Cardiac fibroblast (primary cell): Measurements from ENCODE around the gene GUCY2D.
A peak's percentile ranks its signal among the peaks of the same experiment; 100 is the strongest.

Experiments used
- DNase-seq, 2 donors: peaks; one replicate each; pipeline versions ENCODE4 v3.0.0 to v3.0.0-alpha.2; 2010; ENCODE audit warnings: low read depth in 2 of 2
- H3K4me3 ChIP-seq, 2 donors: replicated peaks in 1 of 2; 1 replicate in 1 of 2; 2 replicates in 1 of 2; pipeline ENCODE4 v1.5.1; 2011; ENCODE audit warnings: low read depth in 2 of 2, low read length in 2 of 2, mild to moderate bottlenecking in 2 of 2, moderate library complexity in 1 of 2
- TF ChIP-seq, protein P1 (sequence below): IDR thresholded peaks from one replicate; pipeline ENCODE4 v1.5.1; 2011; ENCODE audit warnings: low read depth, mild to moderate bottlenecking, low read length, inconsistent platforms

Gene GUCY2D

GRCh38 chr17:8012045-8012580 is 9.7 kb downstream of the GUCY2D start:
- TF ChIP-seq, protein P1, sequence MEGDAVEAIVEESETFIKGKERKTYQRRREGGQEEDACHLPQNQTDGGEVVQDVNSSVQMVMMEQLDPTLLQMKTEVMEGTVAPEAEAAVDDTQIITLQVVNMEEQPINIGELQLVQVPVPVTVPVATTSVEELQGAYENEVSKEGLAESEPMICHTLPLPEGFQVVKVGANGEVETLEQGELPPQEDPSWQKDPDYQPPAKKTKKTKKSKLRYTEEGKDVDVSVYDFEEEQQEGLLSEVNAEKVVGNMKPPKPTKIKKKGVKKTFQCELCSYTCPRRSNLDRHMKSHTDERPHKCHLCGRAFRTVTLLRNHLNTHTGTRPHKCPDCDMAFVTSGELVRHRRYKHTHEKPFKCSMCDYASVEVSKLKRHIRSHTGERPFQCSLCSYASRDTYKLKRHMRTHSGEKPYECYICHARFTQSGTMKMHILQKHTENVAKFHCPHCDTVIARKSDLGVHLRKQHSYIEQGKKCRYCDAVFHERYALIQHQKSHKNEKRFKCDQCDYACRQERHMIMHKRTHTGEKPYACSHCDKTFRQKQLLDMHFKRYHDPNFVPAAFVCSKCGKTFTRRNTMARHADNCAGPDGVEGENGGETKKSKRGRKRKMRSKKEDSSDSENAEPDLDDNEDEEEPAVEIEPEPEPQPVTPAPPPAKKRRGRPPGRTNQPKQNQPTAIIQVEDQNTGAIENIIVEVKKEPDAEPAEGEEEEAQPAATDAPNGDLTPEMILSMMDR, result no peak
- H3K4me3 ChIP-seq, result no peak overlapping the region
- no peak for DNase-seq

DNA sequence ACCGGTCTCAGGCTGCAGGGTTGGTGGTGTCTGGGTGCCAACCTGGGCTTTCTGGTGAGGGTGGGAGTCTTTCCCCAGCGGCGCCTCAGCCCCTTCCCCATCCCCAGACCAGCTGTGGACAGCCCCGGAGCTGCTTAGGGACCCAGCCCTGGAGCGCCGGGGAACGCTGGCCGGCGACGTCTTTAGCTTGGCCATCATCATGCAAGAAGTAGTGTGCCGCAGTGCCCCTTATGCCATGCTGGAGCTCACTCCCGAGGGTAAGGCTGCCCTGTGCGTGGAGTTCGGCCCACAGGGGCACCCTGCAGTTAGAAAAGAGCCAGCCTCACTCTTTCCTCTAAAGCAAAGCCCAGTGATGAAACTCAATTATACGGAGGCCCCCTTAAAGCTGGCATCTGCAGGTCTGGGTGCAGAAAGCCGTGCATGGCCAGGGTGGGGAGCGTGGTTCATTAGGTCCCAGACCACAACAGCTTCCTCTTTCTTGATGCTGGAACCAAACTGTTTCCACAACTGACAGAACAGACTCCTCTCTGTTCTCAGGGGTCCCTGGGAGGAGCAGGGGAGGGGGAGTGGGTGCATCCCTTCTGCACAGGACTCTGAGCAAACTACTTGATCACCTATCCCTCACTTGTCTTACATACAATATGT is 10.7 kb downstream of the GUCY2D start:
- DNase-seq, result no peak
- TF ChIP-seq, protein P1, result no peak
- H3K4me3 ChIP-seq, result no peak overlapping the region

- H3K4me3 ChIP-seq, result no peak overlapping the region
- DNase-seq, result no peak
- TF ChIP-seq, protein P1, result no peak
These were observed 11.5 kb downstream of the GUCY2D start for GRCh38 chr17:8013731-8014557.

DNA sequence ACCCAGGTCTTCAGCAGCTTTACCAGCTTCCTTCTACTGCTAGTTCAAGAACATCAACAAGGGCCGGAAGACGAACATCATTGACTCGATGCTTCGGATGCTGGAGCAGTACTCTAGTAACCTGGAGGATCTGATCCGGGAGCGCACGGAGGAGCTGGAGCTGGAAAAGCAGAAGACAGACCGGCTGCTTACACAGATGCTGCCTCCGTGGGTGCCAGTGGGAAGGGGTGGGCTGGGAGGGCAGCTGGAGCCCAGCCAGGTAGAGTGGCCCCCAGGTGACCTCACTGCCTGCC is 12.1 kb downstream of the GUCY2D start:
- DNase-seq, result no peak
- TF ChIP-seq, protein P1, result no peak
- H3K4me3 ChIP-seq, result no peak overlapping the region

DNA sequence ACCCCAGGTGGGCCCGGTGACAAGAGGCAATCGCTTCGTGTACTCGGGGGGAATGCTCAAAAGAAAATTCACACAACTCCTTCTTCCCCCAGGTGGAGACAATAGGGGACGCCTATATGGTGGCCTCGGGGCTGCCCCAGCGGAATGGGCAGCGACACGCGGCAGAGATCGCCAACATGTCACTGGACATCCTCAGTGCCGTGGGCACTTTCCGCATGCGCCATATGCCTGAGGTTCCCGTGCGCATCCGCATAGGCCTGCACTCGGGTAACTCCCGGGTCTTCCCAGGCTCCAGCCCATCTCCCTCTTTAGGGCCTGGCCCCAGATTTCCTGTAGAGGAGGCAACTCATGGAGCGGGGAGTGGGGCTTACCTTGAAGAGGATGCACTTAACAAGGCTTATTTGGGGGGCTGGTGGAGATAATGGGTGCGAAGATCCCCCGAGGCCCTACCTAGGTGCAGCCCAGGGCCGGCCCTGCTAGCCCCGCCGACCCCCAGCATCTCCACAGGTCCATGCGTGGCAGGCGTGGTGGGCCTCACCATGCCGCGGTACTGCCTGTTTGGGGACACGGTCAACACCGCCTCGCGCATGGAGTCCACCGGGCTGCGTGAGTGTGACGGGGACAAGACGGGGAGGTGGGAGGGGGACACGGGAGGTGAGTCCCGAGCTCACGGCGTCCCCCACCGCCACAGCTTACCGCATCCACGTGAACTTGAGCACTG is 13.0 kb downstream of the GUCY2D start:
- no peak for DNase-seq
- TF ChIP-seq, protein P1, result no peak
- H3K4me3 ChIP-seq, result no peak overlapping the region

DNA sequence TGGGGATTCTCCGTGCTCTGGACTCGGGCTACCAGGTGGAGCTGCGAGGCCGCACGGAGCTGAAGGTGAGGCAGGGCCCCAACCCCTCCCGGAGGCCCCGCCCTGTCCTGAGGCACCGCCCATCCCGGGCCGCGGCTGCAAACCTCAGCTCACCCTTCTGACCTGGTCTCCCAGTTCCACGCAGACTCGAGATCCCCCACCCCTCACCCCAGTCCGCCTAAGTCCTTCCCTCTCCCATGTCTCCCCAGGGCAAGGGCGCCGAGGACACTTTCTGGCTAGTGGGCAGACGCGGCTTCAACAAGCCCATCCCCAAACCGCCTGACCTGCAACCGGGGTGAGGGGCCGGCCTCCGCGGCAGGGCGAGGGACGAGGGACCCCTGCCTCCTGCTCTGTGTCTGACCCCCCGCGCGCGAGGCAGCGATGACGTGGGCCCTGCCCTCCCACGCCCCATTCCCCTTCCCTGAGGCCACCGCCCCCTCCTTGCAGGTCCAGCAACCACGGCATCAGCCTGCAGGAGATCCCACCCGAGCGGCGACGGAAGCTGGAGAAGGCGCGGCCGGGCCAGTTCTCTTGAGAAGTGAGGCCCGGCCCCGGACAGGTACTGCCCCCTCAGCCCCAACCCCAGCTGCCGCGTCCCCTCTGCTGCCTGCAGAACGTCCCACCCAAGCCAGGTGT is 13.7 kb downstream of the GUCY2D start:
- TF ChIP-seq, protein P1, result no peak
- peak overlapping the region; percentile 33 to 34 for H3K4me3 ChIP-seq
- no peak for DNase-seq
